Activated CD4-positive, CD25-positive, alpha-beta regulatory T cell treated with anti-CD3 and anti-CD28 coated beads, Interleukin-2, amount 50 U/mL, for 16 hours (primary cell): ENCODE results near the gene FMNL1.

Experiments used
- DNase-seq: peaks from one replicate; pipeline ENCODE4 v3.0.0-alpha.2; 2020; ENCODE audit warnings: low read depth, low spot score

FMNL1 gene

DNA sequence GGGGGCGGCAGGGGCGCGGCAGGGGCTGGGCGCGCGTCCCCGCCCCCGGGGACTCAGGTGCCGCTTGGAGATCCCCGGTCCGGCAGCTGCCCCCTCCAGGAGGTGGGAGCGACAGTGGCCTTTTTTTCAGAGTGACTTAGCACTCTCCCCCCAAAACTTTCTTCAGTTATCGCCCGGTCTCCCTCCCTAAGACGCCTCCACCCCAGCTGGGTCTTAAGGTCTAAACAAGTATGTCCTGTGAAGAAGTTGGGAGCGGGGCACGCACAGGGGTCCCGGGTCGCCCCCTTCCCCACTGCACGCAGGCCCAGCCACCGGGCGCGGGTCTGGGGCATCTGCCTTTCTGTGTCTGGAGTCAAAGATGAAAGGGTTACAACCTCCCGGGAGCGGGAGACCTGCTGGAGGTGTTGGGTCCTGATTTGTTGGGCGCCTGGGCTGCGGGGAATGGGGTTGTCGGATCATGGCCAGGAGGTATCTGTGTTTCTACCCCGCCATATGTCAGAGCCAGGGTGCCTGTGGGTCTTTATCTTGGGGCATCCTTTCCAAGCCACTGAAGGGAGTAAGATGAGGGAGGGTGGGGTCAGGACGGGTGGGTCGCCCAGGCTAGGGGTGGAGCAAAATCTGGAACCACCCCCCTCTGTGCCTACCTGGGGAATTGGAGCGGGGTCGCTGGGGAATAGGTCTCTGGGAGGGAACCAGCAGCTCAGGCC is 757 bp downstream of the FMNL1 start:
- DNase-seq, result no peak

DNA sequence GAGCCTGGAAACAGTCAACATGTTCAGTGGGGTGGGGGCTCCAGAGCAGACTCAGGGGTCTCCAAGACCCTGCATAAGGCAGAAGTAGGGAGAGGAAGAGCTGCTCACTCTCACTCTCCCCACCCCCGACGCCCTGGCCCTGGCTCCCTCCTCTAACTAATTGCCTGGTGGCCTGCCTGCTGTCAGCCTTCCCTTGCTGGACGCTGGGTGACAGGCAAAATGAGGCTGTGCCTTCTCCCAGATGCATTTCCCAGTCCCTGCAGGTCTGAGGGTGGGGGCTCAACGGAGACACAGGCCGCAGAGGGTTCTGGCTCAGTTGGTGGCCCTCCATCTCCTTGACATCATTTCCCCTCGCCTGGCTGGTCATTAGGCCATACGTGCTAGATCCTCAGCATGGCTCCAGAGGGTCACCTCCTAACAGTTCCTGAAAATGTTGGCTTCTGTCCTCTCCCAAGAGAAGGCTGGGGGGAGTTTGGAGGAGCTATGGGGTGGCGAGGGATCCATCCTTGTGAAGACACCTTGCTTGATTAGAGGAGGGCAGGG is 1.4 kb downstream of the FMNL1 start:
- DNase-seq, result no peak

DNA sequence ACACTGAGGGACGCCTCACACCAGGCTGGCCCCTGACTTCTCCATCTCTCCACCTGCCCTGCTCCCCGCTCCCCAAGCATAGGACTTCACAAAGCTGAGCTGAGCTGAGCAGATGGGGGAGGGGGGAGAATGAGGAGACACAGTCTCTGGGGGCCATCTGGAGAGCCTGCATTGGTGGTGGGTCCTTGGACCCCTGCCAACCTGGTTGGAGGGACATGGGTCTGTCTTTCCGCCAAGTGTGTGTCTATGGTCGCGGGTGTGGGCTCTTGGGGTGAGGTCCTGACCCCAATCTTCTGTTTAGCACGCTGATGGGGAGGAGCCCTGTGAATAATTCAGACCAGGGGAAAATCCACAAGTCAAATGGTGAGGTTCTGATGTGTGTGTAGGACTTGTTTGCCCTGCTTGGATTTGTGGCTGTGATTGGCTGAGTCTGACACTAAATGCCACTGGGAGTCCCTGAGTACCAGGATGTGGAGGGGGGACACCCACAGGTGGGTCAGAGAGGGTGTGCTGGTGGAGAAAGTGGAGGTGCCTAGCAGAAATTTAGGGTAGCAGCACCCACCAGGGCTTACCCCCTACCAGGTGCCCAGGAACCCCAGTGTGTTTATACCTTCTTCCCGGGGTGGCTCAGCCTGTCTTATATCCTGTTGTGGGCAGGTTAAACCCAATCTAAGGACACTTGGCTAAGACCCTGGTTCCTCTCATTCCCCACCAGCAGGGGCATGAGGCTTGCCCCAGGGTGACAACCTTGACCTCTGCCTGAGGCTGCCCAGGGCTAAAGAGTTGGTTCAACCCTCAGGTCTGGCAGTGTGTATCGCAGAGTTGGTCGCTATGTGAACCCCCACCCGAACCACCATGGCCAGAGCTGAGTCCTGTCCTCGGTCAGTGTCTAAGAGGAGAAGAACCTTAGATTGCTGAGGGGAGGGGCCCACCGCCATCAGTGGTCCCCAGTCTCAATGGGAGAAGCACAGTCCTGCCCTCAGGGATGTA is 2.1 kb downstream of the FMNL1 start:
- DNase-seq, result no peak

DNA sequence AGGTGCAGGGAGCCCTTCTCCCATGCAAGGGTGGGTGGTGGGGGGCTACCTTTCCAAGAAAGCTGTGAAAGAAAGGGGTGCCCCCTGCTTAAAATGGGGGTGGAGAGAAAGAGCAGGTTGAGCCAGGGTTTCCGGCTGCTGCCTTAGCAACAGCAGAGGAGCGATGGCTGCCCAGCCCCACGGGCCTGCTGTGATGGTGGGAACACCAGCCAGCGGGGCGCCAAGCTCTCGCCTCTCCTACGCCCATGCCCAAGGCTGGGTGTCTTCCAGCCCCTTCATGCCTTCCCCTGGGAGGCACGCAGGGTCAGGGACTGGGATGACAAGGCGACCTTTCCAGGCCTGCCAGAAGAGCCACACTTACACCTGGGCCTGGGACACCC is 3.0 kb downstream of the FMNL1 start:
- no peak for DNase-seq

DNA sequence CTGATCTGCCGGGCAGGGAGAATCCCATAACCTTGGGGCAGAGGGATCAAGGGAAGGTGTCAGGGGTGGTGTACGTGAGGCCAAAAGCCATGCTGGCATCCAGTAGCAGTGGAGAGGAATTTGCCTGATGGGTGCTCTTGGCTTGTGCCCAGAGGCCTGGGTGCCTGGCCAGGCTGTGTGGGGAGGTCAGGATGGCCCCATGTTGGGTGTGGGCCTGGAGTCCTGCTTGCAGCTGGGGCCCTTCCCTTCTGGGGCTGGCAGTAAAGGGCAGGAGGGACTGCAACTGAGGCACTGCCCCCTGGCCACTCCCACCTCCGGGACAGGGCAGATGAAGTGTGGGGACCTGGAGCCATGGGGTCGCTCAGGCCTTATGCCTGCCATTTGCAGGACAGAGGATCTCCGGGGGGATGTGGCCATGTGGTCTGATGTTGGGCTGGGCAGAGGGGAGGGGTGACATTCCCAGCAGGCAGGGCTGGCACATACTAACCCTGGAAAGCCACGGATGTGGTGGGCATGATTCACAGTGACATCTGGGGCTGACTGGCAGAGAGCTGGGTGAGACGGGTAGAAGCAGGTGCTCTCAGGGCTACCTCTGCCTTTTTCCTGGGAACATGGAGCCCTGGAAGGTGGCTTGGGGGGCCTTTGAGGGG is 3.5 kb downstream of the FMNL1 start:
- DNase-seq, result no peak

DNA sequence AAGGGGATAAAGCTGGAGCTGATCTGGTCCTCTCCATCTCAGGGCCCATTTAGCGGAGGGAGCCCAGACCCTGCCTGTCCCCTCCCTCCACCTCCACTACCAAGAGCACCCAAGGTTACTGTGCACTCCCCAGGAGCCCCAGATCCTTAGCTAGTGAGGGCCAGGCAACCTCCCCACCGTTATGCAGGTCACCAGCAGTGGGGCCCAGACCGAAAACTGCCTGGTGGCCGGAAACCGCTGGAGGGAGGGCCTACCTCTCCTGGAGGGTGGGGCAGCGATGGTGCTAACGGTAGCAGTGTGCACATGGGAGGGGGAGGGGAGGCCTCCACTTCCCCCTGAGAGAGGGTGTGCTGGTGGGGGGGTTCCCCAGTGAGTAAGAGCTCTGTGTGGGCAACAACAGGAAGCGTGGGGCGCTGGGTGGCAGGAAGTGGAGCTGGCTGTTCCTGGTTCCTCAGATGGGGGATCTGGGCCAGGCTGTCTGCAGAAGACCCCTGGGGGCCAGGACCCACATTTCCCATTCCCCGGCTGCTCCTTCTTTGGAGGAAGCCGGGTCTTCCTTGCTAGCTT is 4.4 kb downstream of the FMNL1 start:
- peak; percentile 88 for DNase-seq

DNA sequence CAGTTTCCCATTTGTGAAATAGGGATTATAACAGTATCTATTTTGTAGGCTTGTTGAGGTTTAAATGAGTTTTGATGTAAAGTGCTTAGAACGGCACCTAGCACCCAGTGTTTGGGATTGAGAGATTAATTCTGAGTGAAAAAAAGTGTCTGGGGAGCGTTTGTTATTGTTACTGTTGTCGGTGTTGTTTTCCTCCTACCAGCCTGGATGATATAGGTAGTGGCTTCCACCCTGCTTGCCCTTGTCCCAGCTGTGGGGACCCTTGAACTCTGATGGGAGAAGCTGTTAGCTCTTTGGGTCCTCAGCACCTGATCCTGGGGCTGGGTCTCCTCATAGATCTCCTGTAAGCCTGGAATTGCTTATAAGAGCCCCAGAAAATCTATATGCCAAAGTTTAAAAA is 4.9 kb downstream of the FMNL1 start:
- DNase-seq, result no peak

DNA sequence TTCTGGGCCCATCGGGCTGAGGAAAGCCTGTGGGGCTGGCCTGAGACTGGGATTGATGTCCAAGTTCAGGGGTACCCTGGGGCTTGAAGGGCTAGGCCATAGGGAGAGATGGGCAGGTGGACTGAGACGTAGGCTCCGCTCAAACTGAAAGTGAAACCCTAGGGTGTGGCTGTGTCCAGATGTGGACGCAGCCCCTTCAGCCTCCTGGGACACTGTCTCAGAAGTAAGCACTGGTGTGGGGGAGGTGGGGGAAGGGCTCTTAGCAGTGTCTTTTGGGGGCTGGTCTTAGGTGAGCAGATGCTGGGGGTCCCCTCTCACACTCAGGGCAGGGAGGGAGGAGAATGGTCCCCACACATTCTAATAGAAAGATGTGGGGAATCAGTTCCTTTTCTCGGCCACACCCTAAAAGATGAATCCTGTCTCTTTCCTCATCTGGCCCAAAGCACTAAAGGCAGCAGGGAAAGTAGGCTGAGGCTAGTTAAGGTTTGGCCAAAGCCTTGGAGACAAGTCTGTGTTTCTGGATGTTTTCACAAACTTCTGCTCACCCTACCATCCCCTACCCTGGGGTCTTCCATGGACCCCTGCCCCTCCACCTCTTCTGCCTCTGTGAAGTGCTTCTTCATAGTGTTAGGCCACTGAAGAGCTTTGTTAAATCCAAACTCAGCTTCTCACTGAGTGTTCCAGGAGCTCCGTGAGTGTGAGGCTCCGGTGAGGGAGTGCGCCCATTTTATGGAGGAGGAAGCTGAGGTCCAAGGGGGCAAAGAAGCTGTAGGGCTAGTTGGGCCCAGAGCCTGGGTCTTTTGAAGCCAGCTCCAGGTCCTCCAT is 5.6 kb downstream of the FMNL1 start:
- DNase-seq, result no peak

DNA sequence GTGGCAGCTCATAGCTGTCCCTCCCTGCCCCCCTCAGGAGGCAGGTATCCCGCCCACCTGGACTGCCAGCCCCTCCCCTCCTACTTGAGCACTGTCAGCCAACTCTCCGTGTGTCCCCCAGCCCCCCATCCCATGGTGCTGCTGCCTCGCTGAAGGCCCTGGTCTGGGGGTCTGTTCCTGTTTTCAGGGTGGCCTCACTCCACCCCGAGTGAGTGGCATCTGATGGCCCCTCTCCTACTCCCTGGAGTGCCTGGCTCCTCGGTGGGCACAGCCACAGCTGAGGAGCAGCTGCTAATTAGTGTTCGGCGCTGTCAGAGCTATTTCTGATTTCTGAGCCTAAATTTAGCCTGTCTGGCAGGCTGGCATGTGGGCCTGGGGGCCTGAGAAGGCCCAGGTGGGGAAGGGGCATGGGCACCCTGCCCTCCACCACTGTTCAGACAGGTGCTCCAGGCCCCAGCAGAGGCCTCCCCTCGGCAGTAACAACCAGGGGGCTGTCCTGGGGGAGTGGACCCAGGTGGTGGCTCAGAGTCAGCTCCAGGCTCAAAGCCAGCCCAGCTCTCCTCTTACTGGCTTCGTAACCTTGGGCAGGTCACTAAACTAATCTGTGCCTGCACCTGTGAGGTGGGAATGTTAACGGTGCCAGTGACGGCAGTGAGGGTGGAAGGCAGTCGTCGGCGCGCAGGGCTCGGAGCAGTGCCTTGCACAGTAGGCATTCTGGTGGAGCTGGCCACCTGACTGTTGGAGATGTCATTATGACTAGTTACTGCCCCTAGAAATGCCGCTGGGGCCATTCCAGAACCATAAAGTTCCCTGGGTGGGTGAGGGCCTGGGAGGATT is 6.5 kb downstream of the FMNL1 start:
- DNase-seq, result no peak

DNA sequence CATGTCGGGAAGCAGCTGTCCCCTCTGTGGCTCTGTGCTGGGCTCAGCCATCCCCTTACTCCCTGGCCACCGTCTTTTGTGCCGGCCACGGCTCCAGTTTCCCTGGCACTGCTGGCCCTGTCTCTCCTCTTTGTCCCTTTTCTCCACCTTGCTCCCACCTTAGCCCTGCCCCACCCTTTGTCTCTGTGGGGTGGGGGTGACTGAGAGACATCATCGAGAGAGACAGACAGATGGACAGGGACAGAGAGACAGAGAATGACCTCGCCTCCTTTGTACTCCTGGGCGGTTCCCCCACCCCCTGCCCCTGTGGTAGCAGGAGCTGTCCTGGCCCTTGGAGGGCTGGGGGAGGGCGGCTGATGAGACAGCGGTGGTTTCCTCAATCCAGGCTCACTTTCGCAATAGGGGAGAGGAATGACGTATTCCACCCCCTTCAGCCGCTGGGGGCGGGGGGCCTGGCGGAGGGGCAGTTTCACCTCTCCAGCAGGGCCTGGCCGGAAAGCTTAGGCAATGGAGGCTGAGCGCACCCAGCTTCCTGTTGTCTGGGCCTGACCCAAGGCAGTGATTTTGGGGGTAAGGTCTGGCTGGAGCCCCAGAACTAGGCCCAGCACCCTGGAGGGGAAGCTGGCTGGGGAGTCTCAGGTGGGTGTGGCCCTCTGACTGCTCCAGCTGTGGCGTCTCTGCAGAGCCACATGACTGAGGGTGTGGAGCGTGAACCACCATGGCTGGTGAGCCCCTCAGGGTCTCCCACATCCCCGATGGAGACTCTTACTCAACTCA is 7.3 kb downstream of the FMNL1 start:
- peak; percentile 69 for DNase-seq

DNA sequence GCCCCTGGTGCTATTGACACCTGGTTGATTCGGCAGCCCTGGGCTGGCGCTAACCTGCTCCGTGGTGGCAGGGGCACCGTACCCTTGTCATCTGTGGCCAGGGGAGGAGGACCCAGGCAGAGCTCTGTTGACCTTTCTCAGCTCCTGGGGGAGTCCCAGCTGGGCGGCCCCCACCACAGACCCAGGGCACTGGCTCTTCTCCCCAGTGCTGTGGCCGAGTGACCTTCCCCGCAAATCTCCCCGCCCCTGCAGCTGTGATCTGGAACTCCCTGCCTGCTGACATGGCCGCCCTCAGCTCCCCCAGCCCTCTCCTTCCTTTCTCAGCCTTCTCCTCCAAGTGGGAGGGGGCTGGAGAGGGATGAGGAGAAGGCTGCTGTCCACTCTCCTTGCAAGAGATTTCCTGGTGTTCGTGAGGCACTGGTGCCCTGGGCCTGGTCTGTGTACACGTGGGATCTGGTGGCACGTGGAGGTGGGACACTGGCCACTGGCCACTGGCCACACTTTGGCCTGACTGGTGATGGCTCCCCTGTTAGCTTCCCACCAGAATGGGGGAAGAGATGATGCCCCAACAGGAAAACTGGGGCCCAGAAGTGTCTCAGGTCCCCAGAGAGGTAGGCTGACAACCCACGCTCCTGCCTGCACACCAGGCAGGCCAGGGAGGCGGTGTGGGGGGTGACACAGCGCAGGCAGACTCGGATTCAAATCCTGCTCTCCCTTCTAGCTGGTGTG is 8.2 kb downstream of the FMNL1 start:
- no peak for DNase-seq

DNA sequence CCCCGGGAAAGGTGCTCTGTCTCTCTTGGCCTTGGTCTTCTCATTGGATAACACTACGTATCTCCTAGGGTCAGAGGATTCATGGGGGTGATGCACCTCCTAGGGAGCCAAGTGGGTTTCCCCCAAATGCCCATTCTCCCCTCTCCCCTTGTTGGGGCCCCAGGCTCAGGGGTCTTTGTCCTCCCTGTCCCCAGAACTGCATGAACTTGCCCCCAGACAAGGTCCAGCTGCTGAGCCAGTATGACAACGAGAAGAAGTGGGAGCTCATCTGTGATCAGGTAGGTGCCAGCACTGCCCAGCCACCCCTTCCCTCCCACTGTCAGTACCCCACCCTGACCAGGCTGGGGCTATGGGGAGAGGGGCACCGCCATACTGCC is 8.7 kb downstream of the FMNL1 start:
- DNase-seq, result no peak

DNA sequence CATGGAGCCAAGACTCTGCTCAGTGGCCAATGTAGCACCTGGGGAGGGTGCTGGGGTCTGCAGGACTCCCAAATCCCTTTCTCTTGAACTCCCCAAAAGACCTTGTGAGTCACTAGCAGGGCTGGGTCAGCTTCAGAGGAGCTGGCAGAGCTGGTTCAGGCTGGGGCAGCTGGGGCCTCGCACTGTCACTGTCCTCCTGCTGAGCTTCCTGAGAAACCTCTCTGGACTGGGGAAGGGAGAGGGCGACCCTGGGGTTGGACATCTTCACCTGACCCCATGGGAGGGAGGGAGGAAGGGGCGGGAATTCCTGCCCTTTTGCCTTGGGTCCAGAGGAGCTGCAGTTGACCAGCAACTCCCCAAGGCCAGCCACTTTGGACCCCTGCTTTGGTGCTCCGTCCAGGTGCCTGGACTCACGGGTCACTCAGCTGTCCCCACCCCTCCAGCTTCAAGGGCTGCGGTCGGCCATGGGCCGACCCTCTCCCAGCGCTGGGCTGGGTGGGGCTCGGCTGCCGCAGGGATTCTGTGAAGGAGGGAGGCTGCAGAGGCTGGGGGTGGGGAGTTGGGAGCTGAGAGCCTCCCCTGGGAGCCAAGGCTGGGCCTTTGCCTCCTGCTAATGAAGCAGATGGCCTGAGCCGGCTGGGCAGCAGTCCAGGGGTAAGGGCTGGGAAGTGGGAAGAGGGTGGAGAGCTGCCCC is 9.2 kb downstream of the FMNL1 start:
- no peak for DNase-seq

DNA sequence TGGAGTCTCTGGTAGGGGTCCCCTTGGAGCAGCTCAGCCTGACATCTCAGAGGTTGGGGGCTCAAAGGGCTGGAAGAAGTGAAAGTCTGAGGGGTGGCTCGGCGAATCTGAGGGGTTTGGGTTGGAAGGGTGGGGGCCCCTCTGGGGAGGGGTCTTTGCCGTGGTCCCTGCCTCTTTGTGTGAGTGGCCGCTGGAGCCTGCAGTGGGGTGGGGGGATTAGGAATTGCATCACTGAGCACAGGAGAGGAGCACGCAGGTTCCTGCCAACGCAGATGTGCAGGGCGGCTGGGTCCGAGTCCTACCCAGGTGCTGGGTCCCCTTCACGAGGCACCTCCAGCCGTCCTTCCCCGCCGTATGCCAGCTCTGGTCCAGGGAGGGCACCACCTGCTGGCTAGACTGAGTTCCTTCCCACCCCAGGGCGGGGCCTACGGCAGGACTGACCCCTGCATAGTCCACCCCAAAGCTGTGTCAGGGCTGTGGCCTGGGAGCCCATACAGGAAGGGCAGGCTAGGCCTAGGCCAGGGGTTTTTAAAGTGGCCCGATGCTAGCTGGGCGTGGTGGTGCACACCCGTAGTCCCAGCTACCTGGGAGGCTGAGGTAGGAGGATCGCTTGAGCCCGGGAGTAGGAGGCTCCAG is 9.9 kb downstream of the FMNL1 start:
- no peak for DNase-seq

DNA sequence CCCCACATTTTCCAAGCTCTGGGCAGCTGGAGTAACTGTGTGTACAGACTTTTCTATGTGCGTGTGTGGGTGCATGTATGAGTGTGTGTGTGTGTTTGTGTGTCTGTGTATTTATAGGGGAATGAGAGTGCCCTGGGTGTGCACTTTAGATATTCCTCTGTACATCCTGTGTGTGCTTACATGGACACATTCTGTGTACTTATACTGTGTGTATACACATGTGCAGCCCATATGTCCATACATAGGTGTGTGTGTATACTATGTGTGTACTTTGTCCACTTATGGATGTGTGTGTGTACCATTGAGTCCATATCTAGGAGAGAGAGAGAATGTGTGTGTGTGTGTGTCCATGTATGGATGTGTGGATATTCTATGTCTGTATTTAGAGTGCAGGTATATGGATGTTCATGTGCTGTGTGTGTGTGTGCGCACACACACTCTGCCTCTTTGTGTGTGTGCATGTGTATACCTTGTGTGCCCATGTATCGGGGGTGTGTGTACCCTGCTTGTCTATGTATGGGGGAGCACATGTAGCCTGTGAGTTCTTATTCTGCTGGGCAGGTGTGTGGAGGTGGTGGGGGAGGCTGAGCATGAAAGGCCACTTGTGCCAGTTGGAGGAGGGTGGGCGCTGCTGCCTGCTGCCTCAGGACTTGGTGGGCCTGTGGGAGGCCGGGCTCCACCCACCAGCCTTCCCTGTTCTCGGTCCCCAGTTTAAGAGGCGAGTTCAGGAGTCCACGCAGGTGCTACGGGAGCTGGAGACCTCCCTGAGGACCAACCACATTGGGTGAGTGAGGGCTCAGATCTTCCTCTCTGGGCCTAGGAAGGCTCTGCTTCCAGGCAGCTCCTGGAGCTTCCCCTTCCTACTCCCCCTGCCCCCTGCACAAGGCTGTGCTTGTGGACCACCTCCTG is 11.1 kb downstream of the FMNL1 start:
- DNase-seq, result no peak

DNA sequence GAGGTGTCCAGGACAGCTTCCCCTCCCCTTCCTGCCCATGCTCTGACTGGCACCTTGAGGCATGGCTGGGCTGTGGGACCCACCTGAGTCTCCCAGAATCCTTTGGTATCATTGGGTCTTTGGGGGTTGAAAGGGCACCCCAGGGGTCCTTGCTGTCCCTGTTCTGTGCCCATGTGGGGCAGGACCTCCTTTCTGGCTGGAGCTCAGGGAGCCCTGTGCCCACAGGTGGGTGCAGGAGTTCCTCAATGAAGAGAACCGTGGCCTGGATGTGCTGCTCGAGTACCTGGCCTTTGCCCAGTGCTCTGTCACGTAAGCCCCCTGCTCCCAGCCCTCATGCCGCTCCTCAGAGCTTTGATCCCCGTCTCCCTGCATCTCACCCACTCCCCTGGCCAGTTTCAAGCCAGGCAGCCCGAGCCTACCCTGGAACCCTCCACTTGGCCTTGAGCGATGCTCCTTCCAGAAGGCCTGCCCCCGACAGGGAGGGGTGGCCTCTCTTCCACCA is 11.8 kb downstream of the FMNL1 start:
- no peak for DNase-seq
